NCI-H345 treated with DMSO at 0.1 percent for 48 hours (cell line): ENCODE data around the gene TASOR2.

Source experiments
- DNase-seq: peaks from one replicate; lab custom pipeline; 2025; ENCODE audit not compliant: unreplicated experiment; lab: John Stamatoyannopoulos, UW

TASOR2 gene, protein sequence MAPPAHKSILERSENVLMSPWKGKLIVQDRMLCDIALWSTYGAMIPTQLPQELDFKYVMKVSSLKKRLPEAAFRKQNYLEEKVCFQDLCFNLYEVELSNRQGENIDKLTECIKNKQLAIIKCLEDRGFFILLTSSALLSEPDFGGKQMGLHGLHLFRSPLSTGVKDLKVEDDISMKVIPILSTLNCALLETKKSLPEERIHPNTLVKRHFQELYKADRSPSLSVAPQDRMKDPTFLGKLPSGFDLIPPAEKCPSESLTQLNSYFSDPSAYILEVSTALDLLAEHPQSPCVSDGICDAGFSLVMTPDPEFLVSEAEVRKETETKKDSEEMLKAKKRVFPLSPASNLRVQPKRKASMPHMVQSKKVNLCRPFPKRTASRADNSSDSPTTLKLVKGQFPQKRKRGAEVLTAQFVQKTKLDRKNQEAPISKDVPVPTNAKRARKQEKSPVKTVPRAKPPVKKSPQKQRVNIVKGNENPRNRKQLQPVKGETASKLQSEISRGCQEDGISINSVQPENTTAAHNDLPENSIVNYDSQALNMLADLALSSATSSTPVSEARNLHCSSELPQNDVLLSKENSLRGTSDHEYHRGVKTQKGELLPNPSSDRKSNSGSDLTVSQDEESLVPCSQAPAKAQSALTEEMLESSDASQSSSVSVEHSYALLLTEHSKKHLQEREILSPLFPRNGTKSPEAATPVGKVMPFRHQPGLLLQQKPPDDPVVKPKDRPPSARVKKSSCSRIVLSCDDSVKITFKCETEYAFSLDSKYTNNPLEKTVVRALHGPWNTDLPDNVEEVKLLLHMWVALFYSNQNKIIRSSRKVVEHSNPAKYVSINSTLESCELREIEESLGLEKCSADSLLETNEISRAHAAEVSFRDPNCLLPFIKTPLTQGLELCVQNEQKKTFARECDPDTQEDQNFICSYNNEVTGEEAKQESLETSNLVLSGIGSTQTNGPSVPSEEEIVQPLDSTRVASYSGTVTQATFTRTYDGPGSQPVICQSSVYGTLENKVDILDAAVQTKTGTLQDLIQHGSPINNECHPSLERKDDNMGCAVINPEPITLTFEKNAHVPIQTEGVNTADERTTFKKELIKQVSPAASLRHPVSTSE (N-terminal part only)

DNA sequence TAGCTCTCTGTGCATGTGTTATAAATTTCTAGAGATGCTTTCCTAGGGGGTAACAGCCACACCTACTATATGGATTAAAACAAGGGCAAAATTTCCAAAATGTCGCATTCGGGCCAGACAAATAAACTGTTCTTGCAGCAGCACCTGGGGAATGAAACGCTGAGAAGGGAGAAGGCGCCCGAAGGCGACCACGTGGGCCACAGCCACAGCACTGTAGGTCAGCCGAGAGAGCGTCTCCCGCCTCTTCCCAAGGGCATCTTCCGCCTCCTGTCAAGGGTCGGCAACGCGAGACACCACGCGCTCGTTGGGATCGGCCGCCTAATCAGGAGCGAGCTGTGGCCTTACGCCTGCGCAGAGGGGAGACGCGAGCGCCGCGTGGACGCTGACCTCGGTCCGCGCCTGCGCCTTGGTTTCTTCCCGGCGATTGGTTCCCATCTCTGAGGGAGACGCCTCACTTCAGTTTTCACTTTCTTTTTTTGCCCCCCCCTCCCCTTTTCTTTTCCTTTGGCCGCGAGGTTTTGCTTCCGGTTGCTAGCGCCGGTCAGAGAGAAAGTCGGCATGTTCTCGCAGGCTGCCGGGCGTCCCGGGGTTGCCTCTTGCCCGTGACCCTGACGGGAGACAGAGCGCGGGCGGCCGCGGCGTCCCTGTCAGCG, at the start of gene TASOR2:
TASOR2 (plus strand) TSS at position 521 of the 653 bp plus-strand sequence. CDS start 35,805 bp downstream, outside the sequence.
- DNase-seq, result peak; percentile 90

DNA sequence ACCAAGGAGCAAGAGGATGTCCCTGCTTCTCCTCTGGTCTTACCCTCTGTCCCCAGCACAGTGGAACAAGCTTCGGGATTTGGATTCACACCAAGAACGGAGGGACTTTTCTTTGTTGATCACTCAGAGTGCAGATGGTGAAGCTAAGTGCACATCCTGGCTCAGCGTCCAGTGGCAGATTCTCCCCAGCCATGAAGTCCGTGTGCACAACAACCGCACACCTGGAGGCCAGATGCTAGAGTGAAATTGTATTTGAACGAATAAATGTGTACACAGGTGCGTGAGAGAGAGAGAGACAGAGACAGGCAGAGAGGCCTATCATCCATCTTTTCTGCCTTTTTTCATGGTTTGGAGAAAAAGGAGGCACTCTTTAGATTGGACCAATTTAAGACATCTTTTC, 49.7 kb upstream of the TASOR2 start:
- DNase-seq, result no peak

DNA sequence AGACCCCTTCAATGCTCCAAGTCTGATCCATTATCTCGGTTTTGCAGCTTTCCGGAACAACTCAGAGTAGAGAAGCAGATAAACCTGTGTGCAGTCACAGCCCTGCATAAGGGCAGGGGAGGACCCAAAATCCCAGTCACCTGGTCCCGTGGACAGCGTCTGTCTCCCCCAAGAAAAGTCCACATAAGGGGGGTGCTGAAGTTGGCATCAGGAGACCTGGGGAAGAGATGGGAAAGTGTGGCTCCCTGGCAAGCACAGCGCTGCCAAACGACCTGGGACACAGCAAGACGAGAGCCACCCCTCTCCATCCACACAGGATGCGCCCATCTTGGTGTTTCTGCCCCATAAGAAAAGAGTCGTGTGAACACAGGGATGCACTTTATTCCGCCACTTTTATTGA, 46.1 kb upstream of the TASOR2 start:
- DNase-seq, result no peak

DNA sequence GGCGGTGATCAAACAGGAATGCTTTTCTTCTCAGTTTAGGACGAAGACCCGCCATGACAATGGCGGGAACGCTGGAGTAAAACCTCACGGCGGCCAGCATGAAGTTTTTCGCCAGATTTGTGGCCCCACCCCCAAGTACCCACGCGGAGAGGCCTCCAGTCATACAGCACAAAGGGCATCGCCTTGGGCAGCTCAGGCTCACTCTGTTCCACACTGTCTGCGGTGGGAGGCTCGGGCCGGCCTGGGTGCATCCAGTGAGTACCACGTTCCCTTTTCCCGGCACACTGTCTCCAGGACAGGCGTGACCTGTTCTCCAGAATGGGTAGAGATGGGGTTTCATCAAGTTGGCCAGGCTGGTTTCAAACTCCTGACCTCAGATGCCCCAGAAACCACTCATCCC, 45.6 kb upstream of the TASOR2 start:
- no peak for DNase-seq

DNA sequence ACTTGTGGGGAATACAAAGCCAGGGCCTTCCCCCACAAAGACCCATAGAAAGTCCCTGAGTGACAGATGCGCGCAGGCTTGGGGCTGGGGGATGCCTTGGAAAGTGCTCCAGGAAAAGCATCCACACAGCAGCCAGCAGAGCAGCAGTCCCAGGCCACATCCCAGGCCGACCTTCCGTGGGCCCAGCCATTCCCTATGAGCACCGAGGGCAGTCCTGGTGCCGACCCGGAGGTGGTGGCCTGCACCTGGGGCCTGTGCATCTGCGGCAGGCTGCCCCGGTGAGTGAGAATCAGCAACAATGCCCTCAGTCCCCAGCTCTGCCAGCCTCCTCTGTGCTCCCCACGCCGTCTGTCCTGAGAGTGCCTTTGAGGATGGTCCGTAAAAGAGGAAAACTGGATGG, 44.6 kb upstream of the TASOR2 start:
- no peak for DNase-seq

DNA sequence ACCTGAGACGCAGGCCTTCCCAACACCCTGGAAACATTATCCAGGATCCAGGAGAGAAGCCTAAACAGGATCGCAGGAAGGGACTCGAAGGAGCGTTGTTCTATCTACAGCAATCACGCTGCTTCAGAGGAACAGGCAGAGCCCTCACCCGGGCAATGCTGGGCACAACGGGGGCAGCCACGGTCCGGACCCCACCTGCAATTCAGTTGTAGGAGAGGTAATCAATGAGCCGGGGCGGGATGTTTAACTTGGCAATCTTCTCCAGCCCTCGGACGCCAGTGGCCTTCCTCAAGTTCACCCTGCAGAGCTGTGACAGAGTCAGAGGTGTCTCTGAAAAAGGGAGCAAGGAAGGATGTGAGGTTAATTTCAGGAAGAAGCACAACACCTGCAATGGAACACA, 44.1 kb upstream of the TASOR2 start:
- DNase-seq, result no peak

DNA sequence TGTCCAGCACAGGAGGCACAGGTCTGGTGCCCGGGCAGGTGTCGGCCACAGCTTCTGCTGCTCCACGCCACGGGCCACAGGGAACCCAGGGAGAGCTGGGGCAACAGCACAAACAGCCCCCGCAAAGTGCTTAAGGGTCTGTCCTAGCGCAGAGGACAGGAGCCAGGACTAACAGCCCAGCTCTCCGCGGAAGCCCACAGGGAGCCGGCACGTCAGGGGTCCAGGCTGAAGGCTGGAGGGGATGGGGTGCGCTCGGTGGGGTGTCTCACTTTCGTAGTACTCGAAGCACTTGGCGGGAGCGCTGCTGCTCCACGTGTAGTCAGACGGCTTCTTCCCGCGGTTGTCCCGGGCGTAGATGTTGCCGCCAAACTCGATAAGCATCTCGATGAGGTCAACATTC, 43.1 kb upstream of the TASOR2 start:
- no peak for DNase-seq

DNA sequence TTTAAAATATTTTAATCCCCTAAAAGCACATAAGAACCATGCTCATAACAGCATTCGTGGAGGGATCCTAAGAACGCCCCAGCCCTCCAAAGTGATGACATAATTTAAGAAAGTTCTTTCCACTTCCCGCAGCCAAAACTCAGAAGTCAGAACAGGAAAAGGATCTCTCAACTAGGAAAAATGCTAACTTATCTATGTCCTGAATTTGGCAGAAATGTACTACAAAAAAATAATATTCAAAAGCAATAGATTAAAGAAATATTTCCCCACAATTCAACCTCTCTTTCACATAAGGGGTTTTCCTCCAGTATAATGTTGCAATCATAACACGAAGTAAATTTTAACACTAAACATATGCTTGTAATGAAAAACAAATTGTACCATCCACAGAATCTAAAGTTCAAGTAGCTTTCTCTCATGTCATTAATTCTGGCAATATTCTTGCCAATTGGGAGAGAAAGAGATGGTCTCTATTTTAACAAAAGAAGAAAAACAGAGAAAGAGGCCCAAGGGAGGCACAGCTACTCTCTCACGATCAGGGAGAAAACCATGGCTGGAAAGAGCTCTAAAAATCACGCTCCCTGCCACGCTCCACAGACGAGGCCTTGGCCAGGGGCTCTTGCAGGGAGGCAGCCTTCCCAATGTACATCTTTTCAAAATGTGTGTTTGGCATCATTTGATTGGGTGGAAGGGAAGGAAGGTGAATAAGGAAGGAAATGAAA, 41.1 kb upstream of the TASOR2 start:
- DNase-seq, result no peak

DNA sequence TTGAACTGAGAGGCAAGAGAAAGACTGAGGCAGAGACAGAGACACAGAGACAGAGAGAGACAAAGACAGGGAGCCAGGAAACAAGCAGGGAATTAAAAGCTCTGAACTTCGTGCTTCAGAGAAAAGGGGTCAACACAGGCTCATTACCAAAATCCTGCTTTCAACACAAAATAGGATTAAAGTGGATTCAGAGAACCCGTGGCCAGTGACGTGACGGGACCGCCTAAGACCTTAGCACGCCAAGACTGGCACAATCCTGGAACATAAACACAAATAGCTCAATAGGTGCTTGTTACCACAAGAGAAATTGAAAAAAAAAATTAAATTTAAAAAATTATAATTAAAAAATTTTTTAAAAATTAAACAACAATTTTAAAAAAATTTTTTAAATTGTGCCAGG, 39.7 kb upstream of the TASOR2 start:
- no peak for DNase-seq

DNA sequence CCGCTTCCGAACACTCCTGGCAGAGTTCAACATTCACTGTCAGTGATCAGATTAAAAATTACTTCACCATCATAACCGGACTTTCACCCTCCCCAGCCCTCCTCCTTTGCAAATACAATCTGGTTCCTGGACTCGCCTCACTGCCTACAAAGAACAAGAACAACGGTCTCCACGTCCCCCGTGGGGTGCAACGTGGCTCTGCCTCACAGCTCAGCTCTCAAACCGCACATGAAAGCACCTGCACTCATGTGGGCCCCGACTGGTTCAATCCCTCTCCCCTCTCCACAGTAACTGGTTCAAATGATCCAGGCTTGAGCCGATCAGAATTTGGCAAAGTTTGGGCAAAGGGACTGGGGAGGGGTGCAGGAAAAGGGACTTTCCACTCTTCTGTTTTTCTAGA, 39.3 kb upstream of the TASOR2 start:
- DNase-seq, result no peak

DNA sequence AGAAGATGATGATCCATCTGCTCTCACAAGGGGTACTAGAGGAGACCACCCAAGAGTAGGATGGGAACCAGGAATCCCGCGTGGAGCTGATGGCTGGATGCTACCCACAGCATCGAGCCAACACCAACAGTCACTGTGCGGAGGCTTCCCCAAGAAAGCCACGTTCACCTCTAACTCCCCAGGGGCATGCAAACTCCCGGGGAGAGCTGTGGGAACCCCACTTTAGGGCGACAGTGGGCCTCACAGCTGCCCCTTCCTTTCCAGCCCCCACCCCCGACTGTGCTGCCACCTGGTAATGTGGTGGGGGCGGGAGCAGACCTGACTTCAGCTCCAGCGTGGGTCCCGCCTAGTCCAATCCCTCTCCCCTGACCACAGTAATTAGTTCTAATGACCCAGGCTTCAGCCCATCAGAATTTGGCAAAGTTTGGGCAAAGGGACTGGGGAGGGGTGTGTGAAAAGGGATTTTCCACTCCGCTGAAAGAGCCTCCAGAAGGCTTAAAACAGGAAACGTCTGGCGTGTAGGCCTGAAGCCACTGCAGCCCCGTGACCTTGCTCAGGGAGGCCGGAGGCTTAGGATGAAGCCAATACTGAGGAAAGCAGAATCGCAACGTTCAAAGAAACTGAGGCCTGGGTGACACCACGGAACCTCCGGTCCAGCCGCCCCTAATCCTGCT, 38.6 kb upstream of the TASOR2 start:
- no peak for DNase-seq

DNA sequence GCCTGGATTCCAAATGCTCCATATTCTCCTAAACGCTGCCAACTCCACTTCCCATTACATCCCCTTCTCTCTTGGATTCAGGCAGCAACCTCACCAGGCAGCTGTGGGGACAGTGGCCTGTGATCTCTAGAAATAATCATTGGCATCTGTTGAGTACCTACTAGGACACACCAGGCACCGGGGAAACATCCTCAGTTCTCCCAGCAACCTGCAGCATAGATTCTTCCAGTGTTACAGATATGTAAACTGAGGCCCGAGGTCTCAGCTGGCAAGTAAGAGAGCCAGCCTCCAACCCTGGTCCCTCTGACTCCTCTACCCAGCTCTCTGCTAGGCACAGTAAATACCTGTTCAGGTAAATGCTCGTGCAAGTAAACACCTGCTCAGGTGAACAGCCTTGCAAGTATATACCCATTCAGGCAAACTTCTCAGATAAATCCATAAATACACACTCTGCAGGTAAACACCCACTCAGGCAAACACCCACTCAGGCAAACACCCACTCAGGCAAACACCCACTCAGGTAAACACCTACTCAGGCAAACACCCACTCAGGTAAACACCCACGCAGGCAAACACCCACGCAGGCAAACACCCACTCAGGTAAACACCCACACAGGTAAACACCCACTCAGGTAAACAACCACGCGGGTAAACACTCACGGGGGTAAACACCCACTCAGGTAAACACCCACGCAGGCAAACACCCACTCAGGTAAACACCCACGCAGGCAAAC, 37.0 kb upstream of the TASOR2 start:
- no peak for DNase-seq

DNA sequence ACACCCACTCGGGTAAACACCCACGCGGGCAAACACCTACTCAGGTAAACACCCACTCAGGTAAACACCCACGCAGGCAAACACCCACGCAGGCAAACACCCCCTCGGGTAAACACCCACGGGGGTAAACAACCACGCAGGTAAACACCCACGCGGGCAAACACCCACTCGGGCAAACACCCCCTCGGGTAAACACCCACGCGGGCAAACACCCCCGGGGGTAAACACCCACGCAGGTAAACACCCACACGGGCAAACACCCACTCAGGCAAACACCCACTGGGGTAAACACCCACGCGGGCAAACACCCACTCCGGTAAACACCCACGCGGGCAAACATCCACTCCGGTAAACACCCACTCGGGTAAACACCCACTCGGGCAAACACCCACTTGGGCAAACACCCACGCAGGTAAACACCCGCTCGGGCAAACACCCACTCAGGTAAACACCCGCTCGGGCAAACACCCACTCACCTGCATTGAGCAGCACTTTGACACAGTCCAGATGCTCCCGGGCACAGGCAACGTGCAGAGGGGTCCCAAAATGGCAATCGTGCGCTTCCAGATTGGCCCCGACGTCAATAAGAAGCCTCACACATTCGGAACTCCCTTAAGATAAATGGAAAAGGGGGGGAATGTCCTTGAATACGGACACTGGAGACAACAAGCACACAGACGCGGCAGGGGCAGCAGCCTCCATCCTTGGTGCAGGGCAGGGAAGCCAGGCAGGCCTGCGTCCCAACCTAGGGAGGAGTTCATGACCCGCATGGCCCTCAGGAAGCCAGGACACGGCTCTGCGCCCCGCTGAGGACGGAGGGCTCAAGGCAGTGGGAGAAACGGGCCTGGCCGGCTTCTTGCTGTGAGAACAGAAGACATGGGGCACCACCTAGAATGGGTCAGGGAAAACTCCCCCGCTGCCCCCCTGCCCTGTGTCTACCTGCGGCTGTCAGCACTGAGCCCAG, 35.9 kb upstream of the TASOR2 start:
- no peak for DNase-seq

DNA sequence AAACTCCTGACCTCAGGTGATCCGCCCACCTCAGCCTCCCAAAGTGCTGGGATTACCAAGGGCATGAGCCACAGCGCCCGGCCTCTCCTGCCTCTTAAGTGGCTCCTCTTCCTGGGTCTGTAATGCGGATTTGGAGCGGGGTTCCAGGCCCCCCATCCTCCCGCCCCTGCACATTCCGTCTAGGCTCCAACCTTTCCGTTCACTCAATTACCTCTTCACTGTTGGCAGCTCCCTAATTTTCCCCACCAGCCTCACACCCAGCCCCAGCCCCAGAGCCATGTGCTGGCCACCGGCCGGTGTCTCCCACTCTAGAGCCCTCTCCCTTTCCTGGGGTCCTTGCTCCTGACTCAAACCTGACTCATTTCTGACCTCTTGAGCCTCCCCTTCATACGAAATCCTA, 34.9 kb upstream of the TASOR2 start:
- DNase-seq, result no peak

DNA sequence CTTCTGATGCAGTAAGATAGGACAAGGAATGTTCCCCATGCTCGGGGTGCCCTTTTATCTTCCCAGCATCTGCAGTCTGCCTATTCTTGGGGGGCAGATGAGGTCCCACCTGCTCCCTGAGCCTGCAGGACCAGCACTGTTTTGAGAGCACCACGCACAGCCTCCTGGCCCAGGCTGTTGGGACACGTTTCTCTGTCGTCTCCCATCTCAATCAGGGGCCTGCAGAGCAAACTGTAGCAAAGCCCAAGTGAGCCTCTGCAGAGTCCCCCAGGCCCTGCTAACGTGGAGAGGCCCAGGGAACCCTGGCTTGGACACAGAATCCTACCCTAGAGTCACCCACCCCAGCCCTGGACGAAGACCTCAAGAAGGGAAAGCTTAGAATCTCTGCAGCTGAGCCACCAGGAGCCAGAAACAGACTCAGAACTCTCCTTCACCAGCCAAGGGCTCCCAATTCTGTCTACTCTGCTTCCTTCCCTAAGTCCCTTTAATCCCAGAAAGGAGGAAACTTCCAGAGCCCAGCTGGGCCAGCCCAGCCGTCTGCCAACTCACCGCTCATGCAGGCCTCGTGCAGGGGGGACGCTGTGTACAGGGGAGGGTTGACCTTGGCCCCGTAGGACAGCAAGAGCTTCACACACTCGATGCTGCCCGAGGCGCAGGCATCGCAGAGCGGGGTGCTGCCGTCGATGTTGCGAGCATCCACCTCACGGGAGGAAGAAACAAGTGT, 33.8 kb upstream of the TASOR2 start:
- no peak for DNase-seq

DNA sequence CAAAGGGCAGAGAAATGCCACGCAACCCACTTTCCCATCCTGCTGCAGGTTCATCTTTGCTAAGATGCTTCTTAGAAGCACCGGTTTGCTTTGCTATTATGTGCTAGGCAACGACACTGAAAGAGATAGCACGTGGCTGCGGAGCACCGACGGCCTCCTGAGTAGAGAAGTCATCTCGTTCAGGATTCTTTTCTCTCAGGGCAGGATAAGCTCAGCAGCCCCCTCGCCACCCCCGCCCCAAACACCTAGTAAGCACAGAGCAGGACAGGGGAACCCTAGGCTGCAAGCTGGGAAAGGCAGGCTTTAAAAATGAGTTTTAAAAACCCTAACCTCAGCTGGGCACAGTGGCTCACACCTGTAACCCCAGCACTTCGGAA, 33.3 kb upstream of the TASOR2 start:
- no peak for DNase-seq

DNA sequence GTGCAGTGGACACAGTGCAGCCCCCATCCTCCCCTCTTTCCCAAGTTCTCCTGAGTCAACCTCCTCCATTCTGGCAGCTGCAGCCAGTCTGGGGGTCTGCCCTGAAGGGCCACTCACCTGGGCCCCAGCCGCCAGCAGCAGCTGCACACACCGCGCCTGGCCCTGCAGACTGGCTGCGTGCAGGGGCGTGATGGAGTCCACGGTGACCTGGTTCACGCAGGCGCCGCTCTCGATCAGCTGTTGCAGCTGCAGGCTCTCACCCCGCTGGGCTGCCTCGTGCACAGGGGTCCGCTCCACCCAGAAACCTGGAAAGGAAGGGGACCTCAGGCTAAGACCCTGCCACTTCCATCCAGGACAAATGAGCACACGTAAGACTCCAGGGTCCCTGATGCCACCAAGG, 31.9 kb upstream of the TASOR2 start:
- no peak for DNase-seq
